ENCODE measurements around the gene PPARG. TPM values are rescaled to one million over a fixed set of nuclear protein-coding genes. Genes with fewer than 3 reads are reported as not detected.

The PPARG gene
- total RNA-seq, 2 donors from 2014 or later: 12.3 to 17.9 TPM

DNA sequence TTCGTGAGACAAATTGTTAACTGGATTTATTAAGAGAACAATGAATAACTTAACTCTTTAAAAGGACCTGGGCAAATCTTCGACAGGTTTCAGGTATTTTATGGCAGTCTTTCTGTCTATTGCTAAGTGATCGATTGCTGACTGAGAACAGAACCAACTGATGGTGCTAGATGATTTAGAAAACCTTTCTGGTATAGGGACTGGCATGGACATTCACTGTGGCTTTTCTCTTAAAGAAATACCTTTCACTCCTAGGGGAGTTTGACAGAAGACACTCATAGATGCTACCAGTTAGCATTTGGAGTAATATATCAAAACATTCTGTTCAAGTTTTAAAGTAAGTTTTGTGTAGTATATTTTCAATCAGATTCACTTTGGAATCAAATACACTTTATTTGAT lies 654 bp downstream of the PPARG start:
- no peak overlapping the region for H3K27ac ChIP-seq
- H3K27me3 ChIP-seq: no peaks in the 10 kb centered on the region
- TF ChIP-seq, protein P1, sequence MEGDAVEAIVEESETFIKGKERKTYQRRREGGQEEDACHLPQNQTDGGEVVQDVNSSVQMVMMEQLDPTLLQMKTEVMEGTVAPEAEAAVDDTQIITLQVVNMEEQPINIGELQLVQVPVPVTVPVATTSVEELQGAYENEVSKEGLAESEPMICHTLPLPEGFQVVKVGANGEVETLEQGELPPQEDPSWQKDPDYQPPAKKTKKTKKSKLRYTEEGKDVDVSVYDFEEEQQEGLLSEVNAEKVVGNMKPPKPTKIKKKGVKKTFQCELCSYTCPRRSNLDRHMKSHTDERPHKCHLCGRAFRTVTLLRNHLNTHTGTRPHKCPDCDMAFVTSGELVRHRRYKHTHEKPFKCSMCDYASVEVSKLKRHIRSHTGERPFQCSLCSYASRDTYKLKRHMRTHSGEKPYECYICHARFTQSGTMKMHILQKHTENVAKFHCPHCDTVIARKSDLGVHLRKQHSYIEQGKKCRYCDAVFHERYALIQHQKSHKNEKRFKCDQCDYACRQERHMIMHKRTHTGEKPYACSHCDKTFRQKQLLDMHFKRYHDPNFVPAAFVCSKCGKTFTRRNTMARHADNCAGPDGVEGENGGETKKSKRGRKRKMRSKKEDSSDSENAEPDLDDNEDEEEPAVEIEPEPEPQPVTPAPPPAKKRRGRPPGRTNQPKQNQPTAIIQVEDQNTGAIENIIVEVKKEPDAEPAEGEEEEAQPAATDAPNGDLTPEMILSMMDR (IDR thresholded peaks at IDR 0.05): no peak

DNA sequence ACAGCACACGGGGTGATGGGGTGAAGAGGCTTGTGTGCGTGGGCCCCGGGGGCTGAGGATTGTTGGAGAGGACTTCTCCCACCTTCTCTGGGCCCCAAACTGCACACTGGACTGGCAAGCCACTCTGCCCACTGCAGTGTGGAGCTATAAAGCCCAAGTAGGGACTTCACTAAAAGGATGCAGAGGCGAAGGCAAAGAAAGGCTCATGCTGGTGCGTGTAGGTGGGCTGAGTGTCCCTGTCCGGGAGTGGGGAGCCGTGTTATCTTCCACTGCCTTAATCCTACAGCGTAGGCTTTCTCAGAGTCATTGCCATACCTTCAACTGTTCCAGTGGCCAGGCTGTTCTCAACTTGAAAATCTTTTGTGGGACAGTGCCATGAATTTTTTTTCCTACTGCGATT lies 3.9 kb downstream of the PPARG start:
- Histone ChIP-seq H3K36me3 (no peaks in the 10 kb centered on the region), H3K4me3 (no peak overlapping the region), H3K4me1 (peaks cover 0 to 7% of the 10 kb centered on the region in 2 donors), H3K27ac (no peak overlapping the region), H3K9me3 (no peaks in the 10 kb centered on the region), H3K27me3 (no peaks in the 10 kb centered on the region)
- DNase-seq (ENCODE audit: low spot score): no peak
- TF ChIP-seq, protein P1 (IDR thresholded peaks at IDR 0.05): no peak

More for the DNA sequence above, 654 bp downstream of the PPARG start:
- peak overlapping the region; percentile 91 to 96 for H3K4me3 ChIP-seq
- no peaks in the 10 kb centered on the region for H3K9me3 ChIP-seq
- peaks cover 0 to 15% of the 10 kb centered on the region in 2 donors for H3K4me1 ChIP-seq
- no peaks in the 10 kb centered on the region for H3K36me3 ChIP-seq
- no peak for DNase-seq (ENCODE audit: low spot score)

GRCh38 chr3:12294885-12295580 lies 6.2 kb downstream of the PPARG start:
- DNase-seq (ENCODE audit: low spot score): no peak
- Histone ChIP-seq H3K9me3 (no peaks in the 10 kb centered on the region), H3K27ac (no peak overlapping the region), H3K4me3 (no peak overlapping the region), H3K4me1 (no peaks in the 10 kb centered on the region), H3K36me3 (no peaks in the 10 kb centered on the region), H3K27me3 (no peaks in the 10 kb centered on the region)
- TF ChIP-seq, protein P1 (IDR thresholded peaks at IDR 0.05): no peak

GRCh38 chr3:12296511-12296910 lies 7.6 kb downstream of the PPARG start:
- Histone ChIP-seq H3K36me3 (no peaks in the 10 kb centered on the region), H3K27me3 (no peaks in the 10 kb centered on the region), H3K4me1 (no peaks in the 10 kb centered on the region), H3K4me3 (no peak overlapping the region), H3K9me3 (no peaks in the 10 kb centered on the region), H3K27ac (no peak overlapping the region)
- TF ChIP-seq, protein P1 (IDR thresholded peaks at IDR 0.05): no peak
- DNase-seq (ENCODE audit: low spot score): no peak

- H3K9me3 ChIP-seq: no peaks in the 10 kb centered on the region
These were observed 10.2 kb downstream of the PPARG start for GRCh38 chr3:12299026-12299425.

More at GRCh38 chr3:12299026-12299425, 10.2 kb downstream of the PPARG start:
- no peak overlapping the region for H3K27ac ChIP-seq
- no peaks in the 10 kb centered on the region for H3K36me3 ChIP-seq
- no peak overlapping the region for H3K4me3 ChIP-seq
- TF ChIP-seq, protein P1 (IDR thresholded peaks at IDR 0.05): no peak
- no peaks in the 10 kb centered on the region for H3K4me1 ChIP-seq
- no peaks in the 10 kb centered on the region for H3K27me3 ChIP-seq
- DNase-seq (ENCODE audit: low spot score): no peak

Data from right atrium auricular region (tissue), 2 donors.